Measurements from ENCODE around the gene MIPEP.
"Not testable (repeated sequence)": the region's sequence is repeated elsewhere in the genome, so short reads cannot be mapped to it uniquely, and the experiment has no call there.

Gene MIPEP

GRCh38 chr13:23776698-23777574 lies 112.3 kb downstream of the MIPEP start:
- DNase-seq (ENCODE audit: low spot score), result no peak

GRCh38 chr13:23772717-23773116 lies 116.5 kb downstream of the MIPEP start:
- no peak for DNase-seq (ENCODE audit: low spot score)

GRCh38 chr13:23771956-23772355 lies 117.2 kb downstream of the MIPEP start:
- peak; percentile 30 for DNase-seq (ENCODE audit: low spot score)

GRCh38 chr13:23771552-23771951 lies 117.6 kb downstream of the MIPEP start:
- no peak for DNase-seq (ENCODE audit: low spot score)

GRCh38 chr13:23770973-23771372 lies 118.2 kb downstream of the MIPEP start:
- DNase-seq (ENCODE audit: low spot score), result no peak

GRCh38 chr13:23770428-23770827 lies 118.8 kb downstream of the MIPEP start:
- DNase-seq (ENCODE audit: low spot score), result no peak

- DNase-seq (ENCODE audit: low spot score), result no peak
Measured at GRCh38 chr13:23769401-23769800, 119.8 kb downstream of the MIPEP start.

GRCh38 chr13:23767838-23768237 lies 121.4 kb downstream of the MIPEP start:
- no peak for DNase-seq (ENCODE audit: low spot score)

GRCh38 chr13:23766939-23767338 lies 122.3 kb downstream of the MIPEP start:
- DNase-seq (ENCODE audit: low spot score), result no peak

- DNase-seq (ENCODE audit: low spot score), result no peak
Measured at GRCh38 chr13:23766283-23766682, 122.9 kb downstream of the MIPEP start.

- no peak for DNase-seq (ENCODE audit: low spot score)
Measured at GRCh38 chr13:23765531-23765930, 123.7 kb downstream of the MIPEP start.

GRCh38 chr13:23763318-23763717 lies 125.9 kb downstream of the MIPEP start:
- DNase-seq (ENCODE audit: low spot score), result no peak

GRCh38 chr13:23761760-23762159 lies 127.4 kb downstream of the MIPEP start:
- not testable (repeated sequence) for DNase-seq (ENCODE audit: low spot score)

GRCh38 chr13:23760000-23760399 lies 129.2 kb downstream of the MIPEP start:
- DNase-seq (ENCODE audit: low spot score), result no peak

- no peak for DNase-seq (ENCODE audit: low spot score)
Measured at GRCh38 chr13:23758798-23759527, 130.2 kb downstream of the MIPEP start.

- DNase-seq (ENCODE audit: low spot score), result no peak
Measured at GRCh38 chr13:23754997-23755396, 134.2 kb downstream of the MIPEP start.

GRCh38 chr13:23754506-23754905 lies 134.7 kb downstream of the MIPEP start:
- DNase-seq (ENCODE audit: low spot score), result no peak

GRCh38 chr13:23753458-23753857 lies 135.7 kb downstream of the MIPEP start:
- no peak for DNase-seq (ENCODE audit: low spot score)

- DNase-seq (ENCODE audit: low spot score), result no peak
Measured at GRCh38 chr13:23752111-23753001, 136.8 kb downstream of the MIPEP start.

- DNase-seq (ENCODE audit: low spot score), result no peak
Measured at GRCh38 chr13:23751195-23751594, 138.0 kb downstream of the MIPEP start.

- no peak for DNase-seq (ENCODE audit: low spot score)
Measured at GRCh38 chr13:23750383-23751121, 138.6 kb downstream of the MIPEP start.
